ENCODE measurements around the gene BRD2. TPM values are rescaled to one million over a fixed set of nuclear protein-coding genes. Genes with fewer than 3 reads are reported as not detected.

The BRD2 gene
- total RNA-seq, 2 experiments from 2014 or later = 309 to 336 TPM

DNA sequence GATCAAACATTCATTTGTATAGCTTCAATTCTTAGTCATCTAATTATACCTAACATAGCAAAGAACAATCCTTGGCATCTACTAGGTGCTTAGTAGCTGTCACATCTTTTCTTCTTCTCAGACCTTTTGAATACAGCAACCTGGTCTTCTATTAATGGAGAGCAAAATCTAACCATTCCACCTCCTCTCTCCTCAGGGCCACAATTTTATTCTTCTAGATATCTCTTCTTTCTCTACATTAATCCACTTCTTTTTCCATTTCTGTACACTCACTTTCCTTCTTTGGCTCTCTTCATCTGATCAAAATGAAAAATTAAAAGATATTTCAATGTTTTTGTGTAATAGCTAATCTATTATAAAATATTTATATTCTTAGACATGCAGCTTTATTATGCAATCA is 50.0 kb downstream of the BRD2 start:
- ATAC-seq = no peak
- CTCF ChIA-PET = interaction anchor here (1.0 to 4.4 kb wide), 9 partner anchors 11 to 230 kb away, joined by 3 to 19 read pairs (median 4); no protein-coding TSS in a partner anchor
- DNase-seq = no peak
- Mint-ChIP-seq H3K4me1 (peaks cover 29% of the 10 kb centered on the region), H3K27me3 (peaks cover 17% of the 10 kb centered on the region), H3K36me3 (no peaks in the 10 kb centered on the region), H3K9me3 (ENCODE audit: low read depth) (no peaks in the 10 kb centered on the region), H3K4me3 (no peak overlapping the region), H3K27ac (no peak overlapping the region)

DNA sequence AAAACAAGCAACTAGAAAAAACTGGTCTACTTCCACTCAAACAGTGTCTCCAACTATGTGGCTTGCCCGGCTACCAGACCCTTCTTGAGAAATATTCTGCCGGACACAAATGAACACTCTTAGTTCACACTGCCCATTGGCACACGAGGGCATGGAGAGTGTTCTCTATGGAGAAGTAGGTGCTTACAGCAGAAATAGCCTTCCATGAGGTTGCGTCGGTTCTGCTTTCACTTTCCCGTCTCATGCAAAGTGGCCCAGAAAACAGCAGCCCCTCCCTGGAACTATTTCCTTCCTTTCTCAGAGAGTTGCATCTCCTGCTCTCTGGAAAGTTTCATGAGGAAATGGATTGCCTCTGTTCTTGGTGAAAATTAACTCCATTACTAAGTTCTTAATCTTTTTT is 50.5 kb downstream of the BRD2 start:
- Mint-ChIP-seq H3K27ac (peak overlapping the region; percentile 64), H3K9me3 (ENCODE audit: low read depth) (no peaks in the 10 kb centered on the region), H3K27me3 (peaks cover 12% of the 10 kb centered on the region), H3K36me3 (no peaks in the 10 kb centered on the region), H3K4me1 (peaks cover 29% of the 10 kb centered on the region), H3K4me3 (peak overlapping the region; percentile 53)
- CTCF ChIA-PET = interaction anchor here (0.7 to 3.0 kb wide), 7 partner anchors 9 to 230 kb away, joined by 3 to 9 read pairs (median 4); no protein-coding TSS in a partner anchor
- DNase-seq (peak; percentile 63), ATAC-seq (peak; percentile 70)

DNA sequence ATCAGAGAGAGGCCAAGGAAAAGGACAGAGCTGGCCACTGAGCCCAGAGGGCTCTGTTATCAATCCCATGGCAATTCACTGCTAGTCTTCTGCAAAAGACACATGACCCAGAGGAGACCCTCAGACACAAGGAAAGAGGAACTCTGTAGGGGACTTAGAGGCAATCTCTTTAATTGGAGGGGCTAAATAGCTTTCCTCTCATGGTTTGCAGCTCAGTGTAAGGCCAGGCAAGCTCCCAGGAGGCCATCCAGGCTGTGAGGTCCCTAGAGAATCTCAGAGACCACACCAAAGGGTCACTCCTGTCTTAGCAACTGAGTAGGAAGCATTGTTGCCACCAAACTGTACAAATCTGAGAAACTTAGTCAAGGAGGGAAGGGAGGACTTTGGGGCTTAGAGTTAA is 51.0 kb downstream of the BRD2 start:
- Mint-ChIP-seq H3K9me3 (ENCODE audit: low read depth) (no peaks in the 10 kb centered on the region), H3K4me3 (peak overlapping the region; percentile 53), H3K27me3 (peaks cover 8% of the 10 kb centered on the region), H3K36me3 (no peaks in the 10 kb centered on the region), H3K4me1 (peaks cover 29% of the 10 kb centered on the region), H3K27ac (peak overlapping the region; percentile 56)
- DNase-seq = no peak
- CTCF ChIA-PET = interaction anchor here (0.7 to 1.8 kb wide), 6 partner anchors 9 to 178 kb away, joined by 3 to 6 read pairs (median 4); no protein-coding TSS in a partner anchor
- peak; percentile 17 for ATAC-seq

- ATAC-seq (no peak), DNase-seq (no peak)
- Mint-ChIP-seq H3K4me3 (no peak overlapping the region), H3K27me3 (peaks cover 9% of the 10 kb centered on the region), H3K36me3 (no peaks in the 10 kb centered on the region), H3K4me1 (peaks cover 31% of the 10 kb centered on the region), H3K27ac (no peak overlapping the region), H3K9me3 (ENCODE audit: low read depth) (no peaks in the 10 kb centered on the region)
- CTCF ChIA-PET = no interaction called here
Observed at GRCh38 chr6:33021917-33022316, 53.5 kb downstream of the BRD2 start.

GRCh38 chr6:33023536-33023935 is 55.1 kb downstream of the BRD2 start:
- Mint-ChIP-seq H3K27ac (no peak overlapping the region), H3K36me3 (peaks cover 2% of the 10 kb centered on the region), H3K9me3 (ENCODE audit: low read depth) (peaks cover 2% of the 10 kb centered on the region), H3K4me3 (no peak overlapping the region), H3K27me3 (peaks cover 8% of the 10 kb centered on the region), H3K4me1 (peaks cover 33% of the 10 kb centered on the region)
- CTCF ChIA-PET = interaction anchor here (1.0 kb wide), 1 partner anchor 38 kb away, joined by 3 read pairs; no protein-coding TSS in a partner anchor
- DNase-seq (no peak), ATAC-seq (no peak)

DNA sequence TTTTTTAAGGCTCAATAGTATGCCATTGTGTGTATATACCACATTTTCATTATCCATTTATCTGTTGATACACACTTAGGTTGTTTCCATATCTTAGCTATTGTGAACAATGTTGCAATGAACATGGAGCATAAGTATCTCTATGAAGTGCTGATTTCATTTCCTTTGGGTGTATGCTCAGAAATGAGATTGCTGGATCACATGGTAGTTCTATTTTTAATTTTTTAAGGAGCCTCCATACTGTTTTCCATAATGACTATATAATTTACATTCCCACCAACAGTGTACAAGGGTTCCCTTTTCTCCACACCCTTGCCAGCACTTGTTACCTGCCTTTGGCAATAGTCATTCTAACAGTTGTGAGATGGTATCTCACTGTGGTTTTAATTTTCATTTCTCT is 56.1 kb downstream of the BRD2 start:
- peaks cover 2% of the 10 kb centered on the region for H3K9me3 Mint-ChIP-seq (ENCODE audit: low read depth)
- H3K4me3 Mint-ChIP-seq = no peak overlapping the region
- peaks cover 2% of the 10 kb centered on the region for H3K36me3 Mint-ChIP-seq
- DNase-seq = no peak
- peaks cover 10% of the 10 kb centered on the region for H3K27me3 Mint-ChIP-seq
- H3K27ac Mint-ChIP-seq = no peak overlapping the region
- no peak for ATAC-seq
- peaks cover 33% of the 10 kb centered on the region for H3K4me1 Mint-ChIP-seq
- CTCF ChIA-PET = no interaction called here

GRCh38 chr6:33028220-33028849 is 59.9 kb downstream of the BRD2 start:
- peaks cover 5% of the 10 kb centered on the region for H3K36me3 Mint-ChIP-seq
- CTCF ChIA-PET = interaction anchor here (0.6 to 1.7 kb wide), 9 partner anchors 9 to 220 kb away, joined by 3 to 6 read pairs (median 4); partner anchors contain the start of gene HLA-DPA1
- H3K27me3 Mint-ChIP-seq = peaks cover 21% of the 10 kb centered on the region
- peaks cover 34% of the 10 kb centered on the region for H3K4me1 Mint-ChIP-seq
- H3K4me3 Mint-ChIP-seq = no peak overlapping the region
- no peak for ATAC-seq
- no peak for DNase-seq
- H3K9me3 Mint-ChIP-seq (ENCODE audit: low read depth) = peaks cover 2% of the 10 kb centered on the region
- H3K27ac Mint-ChIP-seq = peak overlapping the region; percentile 69

- peak overlapping the region; percentile 22 for H3K4me3 Mint-ChIP-seq
- peak overlapping the region; percentile 87 for H3K27ac Mint-ChIP-seq
- H3K27me3 Mint-ChIP-seq = peaks cover 28% of the 10 kb centered on the region
- H3K9me3 Mint-ChIP-seq (ENCODE audit: low read depth) = peaks cover 2% of the 10 kb centered on the region
- ATAC-seq = peak; percentile 98
- H3K36me3 Mint-ChIP-seq = peaks cover 10% of the 10 kb centered on the region
- CTCF ChIA-PET = interaction anchor here (1.0 to 1.7 kb wide), 9 partner anchors 11 to 219 kb away, joined by 3 to 6 read pairs (median 4); partner anchors contain the start of gene HLA-DPA1
- peaks cover 34% of the 10 kb centered on the region for H3K4me1 Mint-ChIP-seq
- peak; percentile 76 for DNase-seq
Observed at GRCh38 chr6:33029328-33030184, 61.2 kb downstream of the BRD2 start.

- Mint-ChIP-seq H3K36me3 (peaks cover 11% of the 10 kb centered on the region), H3K9me3 (ENCODE audit: low read depth) (peaks cover 4% of the 10 kb centered on the region), H3K27me3 (peaks cover 34% of the 10 kb centered on the region), H3K27ac (peak overlapping the region; percentile 87), H3K4me1 (peaks cover 30% of the 10 kb centered on the region), H3K4me3 (no peak overlapping the region)
- DNase-seq (no peak), ATAC-seq (no peak)
- CTCF ChIA-PET = interaction anchor here (1.7 kb wide), 1 partner anchor 61 kb away, joined by 4 read pairs; no protein-coding TSS in a partner anchor
Observed at GRCh38 chr6:33030245-33030644, 61.9 kb downstream of the BRD2 start.

Other genes with a start within 250 kb of the BRD2 start
- 10 to 100 TPM in 1 of 2 experiments, 1 to 10 TPM in 1; 4.9 to 11.6 TPM for gene HLA-DQA2, start 227.2 kb upstream of the BRD2 start, total RNA-seq
- gene HLA-DQB2, start 205.1 kb upstream of the BRD2 start, total RNA-seq = 1 to 10 TPM; 2.9 to 4.2 TPM
- 1 to 10 TPM; 2.7 to 3.9 TPM for gene HLA-DOB, start 151.6 kb upstream of the BRD2 start, total RNA-seq
- 100 to 1,000 TPM; 242 to 258 TPM for gene TAP2, start 129.9 kb upstream of the BRD2 start, total RNA-seq
- 100 to 1,000 TPM; 461 to 464 TPM for gene PSMB8, start 124.5 kb upstream of the BRD2 start, total RNA-seq
- 100 to 1,000 TPM; 407 to 417 TPM for gene TAP1, start 114.9 kb upstream of the BRD2 start, total RNA-seq
- gene PSMB9, start 114.4 kb upstream of the BRD2 start, total RNA-seq = 100 to 1,000 TPM; 402 to 473 TPM
- 10 to 100 TPM; 22.7 to 31.2 TPM for gene HLA-DMB, start 27.6 kb upstream of the BRD2 start, total RNA-seq
- gene HLA-DMA, start 15.5 kb upstream of the BRD2 start, total RNA-seq = 10 to 100 TPM; 57.9 to 60.9 TPM
- 10 to 100 TPM; 11.8 to 16.7 TPM for gene HLA-DOA, start 41.0 kb downstream of the BRD2 start, total RNA-seq
- 100 to 1,000 TPM; 276 to 299 TPM for gene HLA-DPA1, start 105.1 kb downstream of the BRD2 start, total RNA-seq
- gene HLA-DPB1, start 107.4 kb downstream of the BRD2 start, total RNA-seq = 100 to 1,000 TPM; 113 to 150 TPM
- gene COL11A2, start 223.9 kb downstream of the BRD2 start, total RNA-seq = under 1 TPM; 0.77 to 0.79 TPM
- 10 to 100 TPM; 36.0 to 38.9 TPM for gene RXRB, start 232.1 kb downstream of the BRD2 start, total RNA-seq
- gene SLC39A7, start 232.3 kb downstream of the BRD2 start, total RNA-seq = 10 to 100 TPM; 50.1 to 63.9 TPM
- 10 to 100 TPM; 18.6 to 20.9 TPM for gene HSD17B8, start 236.1 kb downstream of the BRD2 start, total RNA-seq
- gene RING1, start 239.9 kb downstream of the BRD2 start, total RNA-seq = 10 to 100 TPM; 32.6 to 37.8 TPM

Data from activated CD8-positive, alpha-beta memory T cell treated with anti-CD3 and anti-CD28 coated beads, Interleukin-2, amount 10 ng/mL, durations not matched to agents 7 days and 5 days (primary cell).